Measurements from ENCODE around the gene SMC2.

The SMC2 gene

GRCh38 chr9:104090578-104090977 is 3.5 kb upstream of the SMC2 start:
- DNase-seq (ENCODE audit: low spot score in 2 of 2) (no peak), ATAC-seq (ENCODE audit: low read depth) (no peak)
- Mint-ChIP-seq H3K27ac (no peak overlapping the region), H3K4me1 (peaks cover 10% of the 10 kb centered on the region), H3K27me3 (peaks cover 10% of the 10 kb centered on the region), H3K36me3 (no peaks in the 10 kb centered on the region), H3K4me3 (no peak overlapping the region), H3K9me3 (no peaks in the 10 kb centered on the region)

GRCh38 chr9:104091116-104091515 is 3.0 kb upstream of the SMC2 start:
- Mint-ChIP-seq H3K27me3 (peaks cover 10% of the 10 kb centered on the region), H3K9me3 (no peaks in the 10 kb centered on the region), H3K4me3 (no peak overlapping the region), H3K36me3 (no peaks in the 10 kb centered on the region), H3K27ac (no peak overlapping the region), H3K4me1 (peaks cover 10% of the 10 kb centered on the region)
- ATAC-seq (ENCODE audit: low read depth) (no peak), DNase-seq (ENCODE audit: low spot score in 2 of 2) (no peak)

GRCh38 chr9:104091708-104092107 is 2.4 kb upstream of the SMC2 start:
- Mint-ChIP-seq H3K4me3 (no peak overlapping the region), H3K9me3 (no peaks in the 10 kb centered on the region), H3K27ac (no peak overlapping the region), H3K27me3 (peaks cover 10% of the 10 kb centered on the region), H3K4me1 (peaks cover 10% of the 10 kb centered on the region), H3K36me3 (no peaks in the 10 kb centered on the region)
- DNase-seq (ENCODE audit: low spot score in 2 of 2) (no peak), ATAC-seq (ENCODE audit: low read depth) (no peak)

GRCh38 chr9:104092192-104092591 is 1.9 kb upstream of the SMC2 start:
- Mint-ChIP-seq H3K9me3 (no peaks in the 10 kb centered on the region), H3K36me3 (no peaks in the 10 kb centered on the region), H3K4me1 (peaks cover 10% of the 10 kb centered on the region), H3K4me3 (no peak overlapping the region), H3K27me3 (peaks cover 6% of the 10 kb centered on the region), H3K27ac (no peak overlapping the region)
- ATAC-seq (ENCODE audit: low read depth) (no peak), DNase-seq (ENCODE audit: low spot score in 2 of 2) (no peak)

GRCh38 chr9:104092875-104093600 is 1.1 kb upstream of the SMC2 start:
- Mint-ChIP-seq H3K9me3 (no peaks in the 10 kb centered on the region), H3K4me1 (peaks cover 10% of the 10 kb centered on the region), H3K27me3 (peaks cover 4% of the 10 kb centered on the region), H3K27ac (peak overlapping the region; percentile 95), H3K4me3 (peak overlapping the region; percentile 98), H3K36me3 (no peaks in the 10 kb centered on the region)
- DNase-seq (ENCODE audit: low spot score in 2 of 2) (no peak), ATAC-seq (ENCODE audit: low read depth) (no peak)

- no peaks in the 10 kb centered on the region for H3K27me3 Mint-ChIP-seq
- no peaks in the 10 kb centered on the region for H3K36me3 Mint-ChIP-seq
- no peaks in the 10 kb centered on the region for H3K9me3 Mint-ChIP-seq
- no peak for ATAC-seq (ENCODE audit: low read depth)
- DNase-seq (ENCODE audit: low spot score in 2 of 2) = no peak
- peaks cover 10% of the 10 kb centered on the region for H3K4me1 Mint-ChIP-seq
- H3K27ac Mint-ChIP-seq = peak overlapping the region; percentile 95
- H3K4me3 Mint-ChIP-seq = peak overlapping the region; percentile 98
Measured at GRCh38 chr9:104094534-104095015, 466 bp downstream of the SMC2 start.

- H3K36me3 Mint-ChIP-seq = peaks cover 21% of the 10 kb centered on the region
- no peaks in the 10 kb centered on the region for H3K9me3 Mint-ChIP-seq
- no peak overlapping the region for H3K4me3 Mint-ChIP-seq
- peaks cover 5% of the 10 kb centered on the region for H3K4me1 Mint-ChIP-seq
- ATAC-seq (ENCODE audit: low read depth) = no peak
- H3K27ac Mint-ChIP-seq = no peak overlapping the region
- DNase-seq (ENCODE audit: low spot score in 2 of 2) = no peak
- H3K27me3 Mint-ChIP-seq = no peaks in the 10 kb centered on the region
Measured at GRCh38 chr9:104099630-104100029, 5.5 kb downstream of the SMC2 start.

- Mint-ChIP-seq H3K4me1 (no peaks in the 10 kb centered on the region), H3K9me3 (no peaks in the 10 kb centered on the region), H3K4me3 (no peak overlapping the region), H3K27ac (no peak overlapping the region), H3K27me3 (no peaks in the 10 kb centered on the region), H3K36me3 (peaks cover 30% of the 10 kb centered on the region)
- ATAC-seq (ENCODE audit: low read depth) (no peak), DNase-seq (ENCODE audit: low spot score in 2 of 2) (no peak)
Measured at GRCh38 chr9:104104360-104104759, 10.3 kb downstream of the SMC2 start.

GRCh38 chr9:104107799-104108198 is 13.7 kb downstream of the SMC2 start:
- no peak for ATAC-seq (ENCODE audit: low read depth)
- Mint-ChIP-seq H3K9me3 (no peaks in the 10 kb centered on the region), H3K4me1 (no peaks in the 10 kb centered on the region), H3K4me3 (no peak overlapping the region), H3K27me3 (no peaks in the 10 kb centered on the region), H3K27ac (no peak overlapping the region), H3K36me3 (peaks cover 25% of the 10 kb centered on the region)
- no peak for DNase-seq (ENCODE audit: low spot score in 2 of 2)

- DNase-seq (ENCODE audit: low spot score in 2 of 2) (no peak), ATAC-seq (ENCODE audit: low read depth) (no peak)
- Mint-ChIP-seq H3K4me1 (no peaks in the 10 kb centered on the region), H3K27me3 (no peaks in the 10 kb centered on the region), H3K27ac (no peak overlapping the region), H3K9me3 (no peaks in the 10 kb centered on the region), H3K36me3 (peaks cover 22% of the 10 kb centered on the region), H3K4me3 (no peak overlapping the region)
Measured at GRCh38 chr9:104108315-104108714, 14.2 kb downstream of the SMC2 start.

- Mint-ChIP-seq H3K36me3 (peaks cover 15% of the 10 kb centered on the region), H3K4me1 (no peaks in the 10 kb centered on the region), H3K9me3 (no peaks in the 10 kb centered on the region), H3K4me3 (no peak overlapping the region), H3K27me3 (no peaks in the 10 kb centered on the region), H3K27ac (no peak overlapping the region)
- DNase-seq (ENCODE audit: low spot score in 2 of 2) (no peak), ATAC-seq (ENCODE audit: low read depth) (no peak)
Measured at GRCh38 chr9:104110509-104110908, 16.4 kb downstream of the SMC2 start.

GRCh38 chr9:104118916-104119315 is 24.8 kb downstream of the SMC2 start:
- peaks cover 13% of the 10 kb centered on the region for H3K36me3 Mint-ChIP-seq
- no peak overlapping the region for H3K27ac Mint-ChIP-seq
- DNase-seq (ENCODE audit: low spot score in 2 of 2) (no peak), ATAC-seq (ENCODE audit: low read depth) (no peak)
- H3K9me3 Mint-ChIP-seq = no peaks in the 10 kb centered on the region
- H3K27me3 Mint-ChIP-seq = no peaks in the 10 kb centered on the region
- no peaks in the 10 kb centered on the region for H3K4me1 Mint-ChIP-seq
- H3K4me3 Mint-ChIP-seq = no peak overlapping the region

- Mint-ChIP-seq H3K36me3 (peaks cover 21% of the 10 kb centered on the region), H3K4me3 (no peak overlapping the region), H3K9me3 (no peaks in the 10 kb centered on the region), H3K4me1 (no peaks in the 10 kb centered on the region), H3K27me3 (no peaks in the 10 kb centered on the region), H3K27ac (no peak overlapping the region)
- ATAC-seq (ENCODE audit: low read depth) = no peak
- DNase-seq (ENCODE audit: low spot score in 2 of 2) = no peak
Measured at GRCh38 chr9:104121022-104121421, 26.9 kb downstream of the SMC2 start.

- DNase-seq (ENCODE audit: low spot score in 2 of 2) = no peak
- H3K4me3 Mint-ChIP-seq = no peak overlapping the region
- H3K27me3 Mint-ChIP-seq = no peaks in the 10 kb centered on the region
- H3K27ac Mint-ChIP-seq = no peak overlapping the region
- peaks cover 33% of the 10 kb centered on the region for H3K36me3 Mint-ChIP-seq
- ATAC-seq (ENCODE audit: low read depth) = no peak
- no peaks in the 10 kb centered on the region for H3K4me1 Mint-ChIP-seq
- H3K9me3 Mint-ChIP-seq = peaks cover 5% of the 10 kb centered on the region
Measured at GRCh38 chr9:104138243-104138868, 44.2 kb downstream of the SMC2 start.
